HCT116 (cell line): ENCODE results near the gene INO80. TPM values are rescaled to one million over a fixed set of nuclear protein-coding genes. Genes with fewer than 3 reads are reported as not detected.

Source experiments
- ATAC-seq: fragments of 200-7000 bp; cut with Tn5 transposase; 2 replicates; pipeline ENCODE4 v1.9.1; 2020; ENCODE audit warnings: mild to moderate bottlenecking, moderate library complexity
- BruUV-seq: library from RNA; stranded (reverse); fragments of 400-500 nt; replicated peaks from 2 replicates; lab custom pipeline; 2021; lab: Mats Ljungman, UMichigan
- CTCF ChIA-PET: fragments of 300-600 bp; sonication (Branson Sonifier 250); formaldehyde crosslinking; loops from one replicate; lab custom pipeline; 2021; ENCODE audit warnings: antibody characterized with exemption; lab: Charles Lee
- POLR2A ChIA-PET: fragments of 300-600, 350-600 bp; sonication (Branson Sonifier 250); formaldehyde crosslinking; loops from one replicate; lab custom pipeline; 2021; ENCODE audit warnings: antibody characterized with exemption; lab: Charles Lee
- RAD21 ChIA-PET, 2 experiments: fragments of 300-600 bp; sonication (Branson Sonifier 250); formaldehyde crosslinking; loops; one replicate each; lab custom pipeline; 2023; ENCODE audit warnings: low total read pairs in 2 of 2; ENCODE audit not compliant: uncharacterized antibody in 2 of 2, unreplicated experiment in 2 of 2, low non-redundant PET in 1 of 2; lab: Charles Lee
- DNase-seq: peaks from one replicate; pipeline ENCODE4 v3.0.0-alpha.2; 2010; ENCODE audit warnings: low read depth, low spot score
- H2AFZ ChIP-seq: fragments of 200-600 bp; shearing (Covaris generic), sonication (generic); 2 replicates; pipeline ENCODE4 v1.6.1; 2017; ENCODE audit warnings: low read depth, mixed run types, mixed read lengths, antibody characterized with exemption, low read length; ENCODE audit not compliant: poor library complexity, severe bottlenecking
- H3K27ac ChIP-seq: 2 replicates; pipeline ENCODE4 v1.5.1; 2012; ENCODE audit warnings: low read depth, low read length
- H3K27me3 ChIP-seq: fragments of 200-600 bp; sonication (generic); 2 replicates; pipeline ENCODE4 v1.6.1; 2016; ENCODE audit warnings: mixed run types, low read length, mixed read lengths; ENCODE audit not compliant: insufficient read depth
- H3K36me3 ChIP-seq, 2 experiments: fragments of 200-500 bp in 1 of 2; fragments of 200-600 bp in 1 of 2; sonication (Bioruptor generic) in 1 of 2; sonication (generic) in 1 of 2; 2 replicates each; pipeline versions ENCODE4 v1.5.1 to v1.6.1; 2014 to 2016; ENCODE audit warnings: low read length in 2 of 2, inconsistent platforms in 1 of 2, mixed read lengths in 1 of 2, mixed run types in 1 of 2; ENCODE audit not compliant: insufficient read depth in 2 of 2, control insufficient read depth in 1 of 2
- H3K4me1 ChIP-seq, 2 experiments: fragments of 200-600 bp in 1 of 2; sonication (generic) in 1 of 2; 2 replicates each; pipeline versions ENCODE4 v1.5.1 to v1.6.1; 2012 to 2017; ENCODE audit warnings: low read length in 2 of 2, inconsistent platforms in 1 of 2, mild to moderate bottlenecking in 1 of 2, mixed read lengths in 1 of 2, mixed run types in 1 of 2, moderate library complexity in 1 of 2; ENCODE audit not compliant: insufficient read depth in 2 of 2, control insufficient read depth in 1 of 2
- H3K4me2 ChIP-seq: fragments of 200-600 bp; sonication (generic); 2 replicates; pipeline ENCODE4 v1.6.1; 2017; ENCODE audit warnings: mixed run types, low read length, mixed read lengths
- H3K4me3 ChIP-seq, 2 experiments: fragments of 200-600 bp in 1 of 2; sonication (generic) in 1 of 2; replicated peaks in 1 of 2; 2 replicates each; pipeline ENCODE4 v1.5.1; 2011 to 2016; ENCODE audit warnings: low read length in 2 of 2, control low read depth in 1 of 2, low read depth in 1 of 2, mild to moderate bottlenecking in 1 of 2, mixed read lengths in 1 of 2, mixed run types in 1 of 2
- H3K79me2 ChIP-seq: fragments of 200-600 bp; sonication (generic); 2 replicates; pipeline ENCODE4 v1.6.1; 2017; ENCODE audit warnings: mild to moderate bottlenecking, mixed run types, low read length, moderate library complexity, mixed read lengths; ENCODE audit not compliant: insufficient read depth
- H3K9ac ChIP-seq: fragments of 200-600 bp; sonication (generic); 2 replicates; pipeline ENCODE4 v1.6.1; 2016; ENCODE audit warnings: low read length, mixed read lengths
- H3K9me2 ChIP-seq: fragments of 200-600 bp; sonication (generic), shearing (Covaris generic); 2 replicates; pipeline ENCODE4 v1.6.1; 2017; ENCODE audit warnings: mixed run types, mild to moderate bottlenecking, moderate library complexity; ENCODE audit not compliant: insufficient read depth
- H3K9me3 ChIP-seq, 2 experiments: fragments of 200-500 bp in 1 of 2; fragments of 200-600 bp in 1 of 2; sonication (Bioruptor generic) in 1 of 2; sonication (generic) in 1 of 2; 2 replicates each; pipeline ENCODE4 v1.6.1; 2014 to 2017; ENCODE audit warnings: low read length in 2 of 2, mixed read lengths in 2 of 2, inconsistent platforms in 1 of 2, low read depth in 1 of 2, mild to moderate bottlenecking in 1 of 2, mixed run types in 1 of 2, moderate library complexity in 1 of 2; ENCODE audit not compliant: control insufficient read depth in 1 of 2, insufficient read depth in 1 of 2
- H4K20me1 ChIP-seq: fragments of 200-600 bp; sonication (generic), shearing (Covaris generic); 2 replicates; pipeline ENCODE4 v1.6.1; 2017; ENCODE audit warnings: mixed run types, mild to moderate bottlenecking, moderate library complexity; ENCODE audit not compliant: insufficient read depth
- ATF3 ChIP-seq: IDR thresholded peaks from 2 replicates; pipeline ENCODE4 v1.6.1; 2012
- CBX3 ChIP-seq: IDR thresholded peaks from 2 replicates; pipeline ENCODE4 v1.6.1; 2012; ENCODE audit warnings: low read depth
- CEBPB ChIP-seq: IDR thresholded peaks from 2 replicates; pipeline ENCODE4 v1.6.1; 2012; ENCODE audit warnings: low read depth
- CTCF ChIP-seq, 3 experiments: fragments of 200-600 bp in 1 of 3; sonication (generic) in 1 of 3; IDR thresholded peaks in 2 of 3; conservative IDR thresholded peaks in 1 of 3; 2 replicates each; pipeline ENCODE4 v1.5.1; 2012 to 2017; ENCODE audit warnings: low read depth in 2 of 3, low read length in 2 of 3, antibody characterized with exemption in 1 of 3, borderline replicate concordance in 1 of 3, control low read depth in 1 of 3, mild to moderate bottlenecking in 1 of 3, mixed read lengths in 1 of 3, mixed run types in 1 of 3, moderate library complexity in 1 of 3; ENCODE audit not compliant: insufficient read depth in 1 of 3
- EGR1 ChIP-seq: IDR thresholded peaks from 2 replicates; pipeline ENCODE4 v1.6.1; 2012; ENCODE audit warnings: low read depth
- ELF1 ChIP-seq: IDR thresholded peaks from 2 replicates; pipeline ENCODE4 v1.6.1; 2012; ENCODE audit warnings: low read depth, borderline replicate concordance
- EZH2 ChIP-seq: fragments of 200-600 bp; sonication (generic); IDR thresholded peaks from 2 replicates; pipeline ENCODE4 v1.6.1; 2017; ENCODE audit warnings: antibody characterized with exemption, mixed run types
- EZH2phosphoT487 ChIP-seq: fragments of 200-600 bp; IDR thresholded peaks from 2 replicates; pipeline ENCODE4 v1.6.1; 2018; ENCODE audit warnings: antibody characterized with exemption, borderline replicate concordance
- JUND ChIP-seq: IDR thresholded peaks from 2 replicates; pipeline ENCODE4 v1.6.1; 2012
- MAX ChIP-seq: IDR thresholded peaks from 2 replicates; pipeline ENCODE4 v1.6.1; 2012
- POLR2AphosphoS5 ChIP-seq: IDR thresholded peaks from 2 replicates; pipeline ENCODE4 v1.6.1; 2011; ENCODE audit warnings: mild to moderate bottlenecking, low read depth, low read length, moderate library complexity
- RAD21 ChIP-seq: IDR thresholded peaks from 2 replicates; pipeline ENCODE4 v1.6.1; 2012; ENCODE audit warnings: low read depth, mild to moderate bottlenecking
- SIN3A ChIP-seq: IDR thresholded peaks from 2 replicates; pipeline ENCODE4 v1.6.1; 2012; ENCODE audit warnings: low read depth
- SP1 ChIP-seq: IDR thresholded peaks from 2 replicates; pipeline ENCODE4 v1.6.1; 2012; ENCODE audit warnings: low read depth
- SRF ChIP-seq: IDR thresholded peaks from 2 replicates; pipeline ENCODE4 v1.6.1; 2012; ENCODE audit warnings: low read depth
- TCF7L2 ChIP-seq: IDR thresholded peaks from 2 replicates; pipeline ENCODE4 v1.7.0; 2011; ENCODE audit warnings: borderline replicate concordance, inconsistent platforms; ENCODE audit not compliant: insufficient read depth, insufficient read length; ENCODE audit errors: extremely low read depth
- YY1 ChIP-seq: IDR thresholded peaks from 2 replicates; pipeline ENCODE4 v1.6.1; 2011; ENCODE audit warnings: low read length, low read depth, moderate library complexity, mild to moderate bottlenecking; ENCODE audit not compliant: insufficient replicate concordance; ENCODE audit errors: extremely low read depth
- ZFX ChIP-seq: fragments of 450-650 bp; IDR thresholded peaks from 2 replicates; pipeline ENCODE4 v1.6.1; 2017
- intact Hi-C: fragments of 100-400 bp; cut with micrococcal nuclease; formaldehyde crosslinking; loops from 2 replicates; pipeline ENCODE4 v1.10.0; 2022
- total RNA-seq: library from RNA; stranded (reverse); gene quantifications from one replicate; pipeline ENCODE4 v1.2.1, GENCODE V29; 2021; ENCODE audit not compliant: unreplicated experiment

Gene INO80
- total RNA-seq, 1 experiment from 2014 or later, result 28.2 TPM

GRCh38 chr15:41024885-41025284, 91.2 kb downstream of the INO80 start (continued):
- TF ChIP-seq CBX3 (no peak), SRF (no peak), MAX (no peak), YY1 (no peak), JUND (no peak), ZFX (no peak), EZH2 (no peak)

- no peak for ATAC-seq
- Histone ChIP-seq H3K27me3 (no peaks in the 10 kb centered on the region), H3K9me2 (no peaks in the 10 kb centered on the region), H3K27ac (no peak overlapping the region), H2AFZ (no peak overlapping the region), H3K79me2 (no peaks in the 10 kb centered on the region), H3K9me3 (no peaks in the 10 kb centered on the region), H3K4me3 (no peak overlapping the region), H4K20me1 (no peaks in the 10 kb centered on the region), H3K4me1 (no peaks in the 10 kb centered on the region), H3K36me3 (peaks cover 22 to 35% of the 10 kb centered on the region in 2 experiments; a peak in 3 of 4 replicates), H3K4me2 (no peak overlapping the region), H3K9ac (no peak overlapping the region)
- RAD21 ChIA-PET, result no interaction called here
- CTCF ChIA-PET, result no interaction called here
- DNase-seq, result no peak
- intact Hi-C loops, result loop anchor here (5.0 to 10.0 kb wide), 2 partner anchors 92 to 161 kb away; no protein-coding TSS in a partner anchor
- POLR2A ChIA-PET, result interaction anchor here (0.7 to 1.1 kb wide), 2 partner anchors 12 to 71 kb away, joined by 3 to 4 read pairs; partner anchors contain the start of gene CHAC1
- no peak for TF ChIP-seq SP1
- no peak for TF ChIP-seq POLR2AphosphoS5
- TF ChIP-seq EGR1, result no peak
- no peak for TF ChIP-seq RAD21
- TF ChIP-seq CEBPB, result no peak
- no peak for TF ChIP-seq MAX
- TF ChIP-seq SRF, result no peak
- TF ChIP-seq TCF7L2, result no peak
- TF ChIP-seq ATF3, result no peak
- TF ChIP-seq ELF1, result no peak
- TF ChIP-seq YY1, result no peak
- TF ChIP-seq CTCF (IDR thresholded peaks at IDR 0.05 in 2 of 3, conservative IDR thresholded peaks at IDR 0.05 in 1 of 3; ENCODE audit: borderline replicate concordance in 1 of 3, insufficient read depth in 1 of 3, low read depth in 2 of 3, low read length in 2 of 3), result no peak
- TF ChIP-seq EZH2phosphoT487, result no peak
- no peak for TF ChIP-seq SIN3A
- no peak for TF ChIP-seq JUND
- no peak for TF ChIP-seq EZH2
- TF ChIP-seq, all 23 proteins: peak for 0
- BruUV-seq, result no TSS peak
Observed at GRCh38 chr15:41024131-41024530, 91.9 kb downstream of the INO80 start.
